Measurements from ENCODE around the gene ENPP1.
"Not testable (repeated sequence)": the region's sequence is repeated elsewhere in the genome, so short reads cannot be mapped to it uniquely, and the experiment has no call there.

DNA sequence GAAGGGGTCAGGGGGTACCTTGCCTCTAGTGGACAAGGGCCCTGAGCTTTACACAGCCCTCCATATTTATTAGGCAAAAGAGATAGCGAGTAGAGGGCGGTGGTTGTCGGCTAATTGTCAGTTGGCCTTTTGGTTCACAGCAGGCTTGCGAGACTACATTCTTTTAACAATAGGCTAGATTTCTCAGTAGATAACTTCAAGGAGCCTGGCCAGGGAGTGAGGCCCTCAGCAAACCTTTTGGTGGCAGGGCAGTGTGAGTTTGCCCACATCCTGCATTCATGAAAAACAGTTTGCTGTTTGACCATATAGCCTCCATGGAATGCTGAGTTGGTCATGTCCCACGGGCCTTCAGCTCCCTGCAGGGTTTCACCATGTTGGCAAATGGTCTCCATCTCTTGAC is 51.8 kb downstream of the ENPP1 start:
- TF ChIP-seq, protein P1, sequence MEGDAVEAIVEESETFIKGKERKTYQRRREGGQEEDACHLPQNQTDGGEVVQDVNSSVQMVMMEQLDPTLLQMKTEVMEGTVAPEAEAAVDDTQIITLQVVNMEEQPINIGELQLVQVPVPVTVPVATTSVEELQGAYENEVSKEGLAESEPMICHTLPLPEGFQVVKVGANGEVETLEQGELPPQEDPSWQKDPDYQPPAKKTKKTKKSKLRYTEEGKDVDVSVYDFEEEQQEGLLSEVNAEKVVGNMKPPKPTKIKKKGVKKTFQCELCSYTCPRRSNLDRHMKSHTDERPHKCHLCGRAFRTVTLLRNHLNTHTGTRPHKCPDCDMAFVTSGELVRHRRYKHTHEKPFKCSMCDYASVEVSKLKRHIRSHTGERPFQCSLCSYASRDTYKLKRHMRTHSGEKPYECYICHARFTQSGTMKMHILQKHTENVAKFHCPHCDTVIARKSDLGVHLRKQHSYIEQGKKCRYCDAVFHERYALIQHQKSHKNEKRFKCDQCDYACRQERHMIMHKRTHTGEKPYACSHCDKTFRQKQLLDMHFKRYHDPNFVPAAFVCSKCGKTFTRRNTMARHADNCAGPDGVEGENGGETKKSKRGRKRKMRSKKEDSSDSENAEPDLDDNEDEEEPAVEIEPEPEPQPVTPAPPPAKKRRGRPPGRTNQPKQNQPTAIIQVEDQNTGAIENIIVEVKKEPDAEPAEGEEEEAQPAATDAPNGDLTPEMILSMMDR (IDR thresholded peaks at IDR 0.05) = not testable (repeated sequence)
- not testable (repeated sequence) for TF ChIP-seq POLR2A (IDR thresholded peaks at IDR 0.05)
